HepG2 (cell line): ENCODE measurements around the gene CHD9NB. TPM values are rescaled to one million over a fixed set of nuclear protein-coding genes. Genes with fewer than 3 reads are reported as not detected.

Experiments used
- ASH2L ChIP-seq: fragments of 300-600, 200-600 bp; sonication (generic); IDR thresholded peaks from 2 replicates; pipeline ENCODE4 v1.7.0; 2017; ENCODE audit warnings: low read depth, mild to moderate bottlenecking, moderate library complexity, mixed read lengths, low read length; ENCODE audit not compliant: insufficient read length
- HDAC6 ChIP-seq: fragments of 200-600 bp; sonication (generic); IDR thresholded peaks from 2 replicates; pipeline ENCODE4 v1.7.0; 2017; ENCODE audit warnings: mild to moderate bottlenecking, antibody characterized with exemption, low read length, low read depth
- KLF12 ChIP-seq: sonication (generic); formaldehyde crosslinking; IDR thresholded peaks from 2 replicates; pipeline ENCODE4 v1.4.0; 2020; ENCODE audit warnings: missing genetic modification reagents, borderline replicate concordance
- RERE ChIP-seq: IDR thresholded peaks from 2 replicates; pipeline ENCODE4 v1.6.1; 2016; ENCODE audit warnings: low read depth, missing genetic modification reagents, missing compliant biosample characterization
- TBX2 ChIP-seq: sonication (generic); formaldehyde crosslinking; IDR thresholded peaks from 2 replicates; pipeline ENCODE4 v1.5.0; 2020; ENCODE audit warnings: missing genetic modification reagents, mild to moderate bottlenecking, borderline replicate concordance
- ZEB1 ChIP-seq: IDR thresholded peaks from 2 replicates; pipeline ENCODE4 v1.6.1; 2012; ENCODE audit warnings: mild to moderate bottlenecking, low read depth, inconsistent platforms; ENCODE audit not compliant: insufficient replicate concordance
- ZFP62 ChIP-seq: sonication (generic); formaldehyde crosslinking; IDR thresholded peaks from 2 replicates; pipeline ENCODE4 v1.4.0; 2020; ENCODE audit warnings: missing genetic modification reagents
- ZNF430 ChIP-seq: sonication (generic); formaldehyde crosslinking; IDR thresholded peaks from 2 replicates; pipeline ENCODE4 v1.9.0; 2021; ENCODE audit warnings: mild to moderate bottlenecking, missing genetic modification reagents
- ZNF609 ChIP-seq: sonication (generic); formaldehyde crosslinking; IDR thresholded peaks from 2 replicates; pipeline ENCODE4 v1.4.0; 2020; ENCODE audit warnings: mild to moderate bottlenecking, missing genetic modification reagents, borderline replicate concordance
- ZNF770 ChIP-seq: sonication (generic); formaldehyde crosslinking; IDR thresholded peaks from 2 replicates; pipeline ENCODE4 v1.5.0; 2020; ENCODE audit warnings: mild to moderate bottlenecking, missing genetic modification reagents
- ZNF850 ChIP-seq: sonication (generic); formaldehyde crosslinking; conservative IDR thresholded peaks from 2 replicates; pipeline ENCODE4 v1.9.0; 2021; ENCODE audit warnings: mild to moderate bottlenecking, missing genetic modification reagents
- polyA plus RNA-seq, 8 experiments: library from polyadenylated mRNA; depleted of rRNA in 3 of 8; stranded (reverse) in 7 of 8; unstranded in 1 of 8; fragments of >200 nt; fragmentation: Illumina TruSeq in 4 of 8; extraction: Trizol in 4 of 8; gene quantifications; 2 replicates each; pipeline versions ENCODE4 v1.2.1 to v1.2.3, GENCODE V29; 2011 to 2016; ENCODE audit warnings: low read depth in 4 of 8, missing spikeins in 1 of 8, mixed read lengths in 1 of 8; ENCODE audit not compliant: insufficient read depth in 1 of 8
- total RNA-seq, 5 experiments: library from RNA; depleted of rRNA; stranded (reverse); fragments of >200 nt; fragmentation: Illumina TruSeq; extraction: Trizol; gene quantifications; 2 replicates each; pipeline ENCODE4 v1.2.3, GENCODE V29; 2016; ENCODE audit warnings: low read depth in 1 of 5

Gene CHD9NB
- total and polyA plus RNA-seq, 2 of the 13 experiments (the other 11 are each of a cell fraction or from before 2014, with no cell fraction given), result 0.17 to 0.18 TPM

GRCh38 chr16:53048139-53048915, 4.4 kb downstream of the CHD9NB start (continued):
- TF ChIP-seq ZNF770 (CRISPR knock-in tag) (no peak), ZFP62 (CRISPR knock-in tag) (no peak), HDAC6 (no peak), ZNF430 (CRISPR knock-in tag) (no peak), ZNF609 (peak; percentile 82), ZNF850 (CRISPR knock-in tag) (no peak), ZEB1 (no peak), TBX2 (CRISPR knock-in tag) (peak; percentile 93; the same call in 1 of the 2 replicates), KLF12 (CRISPR knock-in tag) (no peak), RERE (CRISPR knock-in tag) (no peak), ASH2L (peak; percentile 67)
